Measurements from ENCODE around the gene SLCO3A1.

SLCO3A1 gene

GRCh38 chr15:92143765-92144164, 290.3 kb downstream of the SLCO3A1 start:
- DNase-seq = no peak

DNA sequence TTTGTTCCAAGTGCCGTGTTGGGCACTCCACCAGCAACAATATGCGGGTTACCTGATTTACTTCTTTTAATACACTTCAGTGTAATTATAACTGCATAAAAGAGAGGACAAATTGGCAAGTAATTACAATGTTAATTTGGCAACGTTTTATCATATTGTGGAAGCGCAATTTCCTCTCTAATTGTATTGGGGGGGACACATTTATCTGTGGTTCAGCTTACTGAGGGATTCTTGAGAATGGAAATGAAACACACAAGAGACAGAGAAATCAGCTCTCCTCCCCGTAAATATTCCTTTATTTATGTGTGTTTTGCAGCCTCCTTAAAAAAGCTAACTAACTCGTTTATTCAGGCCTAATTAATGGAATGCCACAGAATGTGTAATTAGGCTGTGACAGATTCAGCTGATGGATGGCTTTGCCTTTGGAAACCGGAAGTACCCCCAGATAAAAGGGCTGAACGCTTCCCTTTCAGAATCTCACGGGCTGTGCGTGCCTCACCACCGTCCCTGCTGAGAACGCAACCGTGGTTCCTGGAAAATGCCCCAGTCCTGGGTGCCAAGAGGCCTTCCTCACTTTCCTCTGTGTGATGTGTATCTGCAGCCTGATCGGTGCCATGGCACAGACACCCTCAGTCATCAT, 293.1 kb downstream of the SLCO3A1 start:
- no peak for DNase-seq

DNA sequence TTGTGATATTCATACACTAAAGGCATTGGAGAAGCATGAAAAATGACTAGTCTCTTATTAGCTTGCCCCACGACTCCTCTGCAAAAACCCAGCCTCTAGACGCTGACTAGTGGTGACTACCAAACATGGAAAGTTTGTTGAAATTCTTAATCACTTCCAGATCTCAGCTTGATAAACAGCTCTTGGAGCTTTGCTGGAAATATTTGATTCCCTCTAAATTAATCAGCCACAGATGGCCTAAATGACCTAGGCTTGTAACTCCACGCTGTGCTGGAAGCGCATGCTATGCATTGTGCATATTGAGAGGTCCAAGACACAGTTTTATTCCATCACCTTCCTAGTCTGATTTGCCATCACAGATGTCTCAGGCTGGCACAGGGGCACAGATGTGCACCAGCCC, 295.5 kb downstream of the SLCO3A1 start:
- DNase-seq = no peak

DNA sequence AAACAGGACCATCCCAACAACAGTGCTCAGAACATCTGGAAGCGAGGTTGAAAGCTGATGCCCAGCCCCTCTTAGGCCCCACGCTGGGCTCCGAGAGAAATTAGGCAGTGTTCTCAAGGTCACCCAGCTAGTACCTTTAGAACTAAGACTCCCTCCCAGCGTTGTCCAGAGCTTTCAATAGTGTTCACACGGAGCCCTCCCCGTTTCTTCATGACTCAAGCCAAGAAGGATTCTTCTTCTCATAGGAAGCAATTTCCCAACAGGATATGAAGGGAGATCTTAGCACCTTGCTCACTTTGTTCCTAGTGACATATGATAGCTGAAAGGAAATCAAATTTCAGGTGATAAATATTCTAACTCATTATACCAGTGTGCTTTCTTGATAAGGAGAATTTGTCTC, 296.0 kb downstream of the SLCO3A1 start:
- no peak for DNase-seq

DNA sequence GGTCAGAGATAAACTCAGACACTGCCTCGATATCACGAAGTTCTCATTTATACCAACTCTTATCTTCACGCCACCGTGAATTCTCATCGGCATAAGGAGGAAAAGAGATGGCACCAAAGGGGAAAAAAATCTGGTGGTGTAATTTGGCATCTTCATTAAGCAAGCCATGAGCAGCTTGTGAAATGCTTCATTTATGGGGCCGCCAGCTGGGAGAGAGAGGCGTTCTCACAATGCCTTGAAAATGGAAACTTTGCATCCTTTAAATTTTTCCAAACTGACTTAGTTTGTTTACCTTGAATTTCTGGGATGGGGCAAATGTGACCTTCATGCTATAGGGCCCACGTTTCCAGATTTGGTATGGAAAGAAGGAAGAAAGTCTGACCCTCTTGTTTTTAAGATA, 297.7 kb downstream of the SLCO3A1 start:
- no peak for DNase-seq

- no peak for DNase-seq
Measured at GRCh38 chr15:92151741-92152140, 298.2 kb downstream of the SLCO3A1 start.

GRCh38 chr15:92152983-92153382, 299.5 kb downstream of the SLCO3A1 start:
- DNase-seq = no peak

DNA sequence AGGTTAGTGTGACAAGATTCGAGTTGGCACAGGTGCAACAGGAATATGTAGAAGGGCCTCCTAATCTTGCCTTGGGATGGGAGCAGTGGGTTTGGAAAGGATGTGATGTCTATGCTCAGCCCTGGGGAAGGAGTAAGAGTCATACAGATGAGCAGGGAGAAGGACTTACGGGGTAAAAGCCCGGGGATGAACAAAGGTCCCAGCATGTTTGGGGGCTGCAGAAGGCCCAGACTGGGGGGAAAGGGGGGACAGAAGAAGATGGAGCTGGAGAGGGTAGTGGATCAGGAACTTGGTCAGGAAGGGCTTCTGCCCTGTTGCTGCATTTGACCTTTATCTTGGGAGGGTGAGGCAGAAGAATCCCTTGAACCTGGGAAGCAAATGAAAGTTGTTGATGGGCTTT, 300.1 kb downstream of the SLCO3A1 start:
- DNase-seq = no peak

DNA sequence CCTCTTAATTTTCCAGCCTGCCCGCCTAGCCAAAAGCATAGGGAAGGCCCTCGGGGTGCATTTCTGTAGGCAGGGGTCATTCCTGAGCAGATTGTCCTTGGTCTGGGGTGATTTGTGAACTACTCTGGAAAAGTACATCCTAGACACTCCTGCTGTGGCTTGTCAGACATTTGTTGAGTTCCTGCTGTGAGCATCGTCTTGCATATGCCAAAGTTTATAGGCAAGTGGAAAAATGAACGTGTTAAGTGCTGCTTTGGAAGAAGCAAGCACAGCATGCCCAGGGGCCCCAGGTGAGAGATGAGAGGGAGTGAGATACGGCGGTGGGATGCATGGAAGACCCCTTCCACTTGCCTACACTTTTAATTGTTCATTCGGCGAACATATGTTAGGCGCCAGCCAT, 302.4 kb downstream of the SLCO3A1 start:
- no peak for DNase-seq

DNA sequence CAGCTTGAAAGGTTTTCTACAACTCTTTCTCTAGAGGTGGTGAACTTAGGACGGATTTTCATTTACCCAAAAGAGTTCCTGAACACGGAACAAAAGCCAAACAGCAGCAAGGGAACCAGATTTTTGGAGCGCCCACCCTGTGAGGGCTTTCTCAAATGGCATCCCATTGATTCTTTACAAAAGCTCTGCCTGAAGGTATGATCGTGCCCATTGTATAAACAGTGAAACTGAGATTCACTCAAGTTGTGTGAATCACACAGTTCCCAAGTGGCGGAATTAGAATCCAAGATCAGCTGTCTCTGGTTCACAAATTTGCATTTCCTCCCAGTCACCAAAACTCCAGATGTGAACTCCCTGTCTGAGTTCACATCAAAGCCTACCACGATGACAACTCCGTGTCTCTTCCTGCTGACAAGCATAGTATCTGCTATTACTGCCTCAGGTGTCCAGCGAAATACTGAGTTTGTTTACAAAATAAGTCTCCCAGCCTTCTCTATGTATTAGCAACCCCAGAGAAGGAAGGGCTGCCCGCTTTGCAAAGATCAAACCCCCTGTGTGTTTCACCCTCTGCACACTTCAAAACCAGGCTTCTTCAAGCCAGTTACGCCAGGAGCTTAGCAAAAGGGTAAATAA, 304.3 kb downstream of the SLCO3A1 start:
- no peak for DNase-seq

- peak; percentile 25 to 31 for DNase-seq
Measured at GRCh38 chr15:92158426-92158825, 304.9 kb downstream of the SLCO3A1 start.

GRCh38 chr15:92159481-92159880, 306.0 kb downstream of the SLCO3A1 start:
- no peak for DNase-seq

DNA sequence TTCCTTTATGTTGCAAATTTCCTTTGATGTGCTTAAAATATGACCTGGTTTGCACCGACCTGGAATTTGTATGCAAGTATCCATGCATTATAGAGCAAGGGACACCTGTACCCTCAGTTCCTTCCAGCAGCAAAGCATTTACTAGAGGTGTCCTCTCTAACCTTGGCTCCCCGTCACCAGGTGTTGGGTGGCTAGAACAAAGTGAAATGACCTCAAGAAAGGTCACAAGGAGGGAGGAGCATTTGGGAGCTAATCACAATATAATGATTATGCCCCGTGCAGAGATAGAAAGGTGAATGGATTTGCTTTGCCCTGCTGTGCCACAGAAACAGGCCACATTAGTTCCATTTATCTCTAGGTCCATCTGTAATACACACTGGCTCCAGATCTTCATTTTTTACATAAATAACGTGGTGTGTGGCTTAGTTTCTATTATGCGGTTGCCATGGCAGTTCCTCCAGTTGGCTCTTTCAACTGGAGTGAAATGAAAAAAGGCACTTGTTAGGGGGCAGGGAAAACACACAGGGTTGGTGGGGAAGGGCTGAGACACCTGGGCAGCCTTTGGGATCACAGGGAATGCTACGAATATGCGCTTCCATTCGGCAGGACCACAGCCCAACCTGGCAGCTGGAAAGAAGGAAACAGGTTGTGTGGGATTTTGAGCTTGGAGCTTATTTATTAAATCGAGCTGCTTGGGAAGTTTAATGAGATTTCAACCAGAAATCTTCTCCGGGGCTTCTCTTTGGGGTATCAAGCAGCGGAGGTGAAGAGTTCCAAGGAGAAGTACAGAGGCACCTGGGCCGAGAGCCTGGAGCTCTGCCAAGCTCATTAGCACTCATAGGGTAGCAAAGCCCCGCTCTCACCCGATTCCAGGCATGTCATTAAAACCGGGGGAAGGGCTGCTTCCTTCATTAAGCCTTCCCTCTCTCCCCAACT, 306.7 kb downstream of the SLCO3A1 start:
- DNase-seq = no peak

DNA sequence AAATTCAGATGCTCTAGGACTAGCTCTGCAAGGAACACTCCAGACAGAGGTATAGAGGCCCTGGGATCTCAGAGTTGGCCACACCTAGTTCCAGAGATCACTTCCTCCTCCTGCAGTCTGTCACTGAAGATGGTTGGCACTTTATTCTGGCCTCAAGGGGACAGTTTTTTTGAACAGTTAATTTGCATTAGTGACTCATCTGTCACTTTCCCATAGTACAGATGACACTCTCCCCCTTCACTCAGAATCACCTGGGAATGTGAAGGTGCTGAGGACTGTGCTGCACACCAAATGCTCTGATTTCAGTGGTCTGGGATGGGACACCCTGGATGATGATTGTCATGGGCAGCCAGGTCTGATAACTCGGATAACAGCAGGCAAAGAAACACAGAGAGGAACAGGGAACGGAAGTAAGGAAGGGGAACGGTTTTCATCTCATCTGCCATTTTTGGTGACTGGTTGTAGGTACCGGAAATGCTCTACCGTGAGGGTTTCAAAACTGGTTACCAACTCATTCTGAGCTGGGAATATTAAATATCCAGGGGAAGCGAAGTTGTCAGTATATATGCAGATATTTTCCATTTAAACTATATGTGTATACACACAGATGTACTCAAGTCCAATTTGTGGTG, 307.6 kb downstream of the SLCO3A1 start:
- no peak for DNase-seq

GRCh38 chr15:92162657-92163056, 309.1 kb downstream of the SLCO3A1 start:
- DNase-seq = no peak

- no peak for DNase-seq
Measured at GRCh38 chr15:92163641-92164040, 310.1 kb downstream of the SLCO3A1 start.

DNA sequence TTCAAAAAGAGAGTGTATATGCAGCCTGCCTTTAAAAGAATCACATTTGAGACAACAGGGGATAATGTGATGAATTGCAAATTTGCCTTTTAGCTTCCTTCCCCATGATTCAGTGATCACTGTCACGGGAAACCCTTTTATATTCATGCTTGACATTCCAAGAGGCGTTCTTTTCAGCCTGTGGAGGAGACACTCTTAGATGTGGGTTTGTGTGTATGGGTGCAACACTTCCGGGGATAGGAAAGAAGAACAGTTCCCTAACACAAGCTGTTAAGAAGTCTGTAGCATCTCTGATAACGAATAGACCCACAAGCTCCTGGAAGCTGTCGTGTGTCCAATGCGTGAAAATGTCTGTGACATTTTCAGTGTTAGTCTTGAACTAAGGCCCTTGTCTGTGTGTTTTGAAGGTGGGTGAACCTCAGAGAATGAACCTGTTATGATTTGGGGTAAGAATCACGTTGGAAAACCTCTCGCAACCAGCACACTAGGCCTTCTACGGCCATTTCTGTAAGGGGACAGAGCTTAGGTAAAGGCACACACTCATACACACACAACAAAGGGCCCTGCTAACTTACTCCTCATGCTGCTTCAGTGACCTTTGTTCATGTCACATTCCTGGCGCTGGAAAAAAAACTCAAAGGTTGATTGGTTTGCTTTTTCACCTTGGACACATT, 311.0 kb downstream of the SLCO3A1 start:
- no peak for DNase-seq

DNA sequence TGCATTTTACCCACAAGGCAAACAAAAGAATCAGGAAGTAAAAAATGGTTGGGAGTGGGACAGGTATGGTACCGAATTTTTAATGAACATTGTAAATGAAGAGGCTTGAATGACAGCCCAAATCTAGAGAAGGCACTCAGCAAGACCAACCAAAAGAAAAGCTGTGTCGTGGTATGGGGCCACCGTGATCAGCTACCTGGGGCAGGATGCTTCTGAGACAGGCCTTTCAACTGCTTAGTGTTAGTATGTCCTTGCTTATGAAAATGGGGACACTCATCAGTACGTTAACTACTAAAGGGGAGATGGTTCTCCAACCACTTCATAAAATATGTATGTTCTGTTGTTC, 311.5 kb downstream of the SLCO3A1 start:
- no peak for DNase-seq

- DNase-seq = no peak
Measured at GRCh38 chr15:92166029-92166428, 312.5 kb downstream of the SLCO3A1 start.

GRCh38 chr15:92166751-92167405, 313.4 kb downstream of the SLCO3A1 start:
- DNase-seq = no peak

DNA sequence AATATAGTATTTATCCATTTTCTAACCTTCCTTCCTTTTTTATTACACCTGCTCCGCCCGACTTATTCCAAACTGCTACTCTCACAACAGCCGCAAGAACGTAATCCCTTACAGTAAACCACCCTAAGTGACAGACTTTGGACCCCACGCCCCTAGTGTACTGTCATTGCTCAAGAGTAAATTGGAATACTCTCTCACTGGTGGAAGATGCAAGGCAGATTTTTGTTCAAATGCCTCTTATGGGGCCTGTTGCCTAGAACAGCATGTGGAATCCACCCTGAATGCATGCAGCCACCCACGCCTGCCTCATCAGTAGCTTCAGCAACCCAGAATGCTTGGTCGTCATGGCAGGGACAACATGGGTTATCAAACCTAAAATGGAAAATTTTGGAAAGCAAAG, 313.9 kb downstream of the SLCO3A1 start:
- DNase-seq = no peak

GRCh38 chr15:92168066-92168683, 314.7 kb downstream of the SLCO3A1 start:
- DNase-seq = no peak

All from activated CD4-positive, alpha-beta T cell treated with anti-CD3 and anti-CD28 coated beads for 4 hours (primary cell).